Brain microvascular endothelial cell (primary cell): Measurements from ENCODE around the gene MROH9.
"Not testable (repeated sequence)": the region's sequence is repeated elsewhere in the genome, so short reads cannot be mapped to it uniquely, and the experiment has no call there.

Experiments used
- DNase-seq: peaks from one replicate; pipeline ENCODE4 v3.0.0-alpha.2; 2020
- H3K27ac ChIP-seq: fragments of 250-450 bp; sonication (Bioruptor Pico); 2 replicates; pipeline ENCODE4 v1.5.1; 2020; ENCODE audit warnings: mild to moderate bottlenecking, moderate library complexity
- H3K27me3 ChIP-seq: fragments of 250-450 bp; sonication (Bioruptor Pico); replicated peaks from 2 replicates; pipeline ENCODE4 v1.5.1; 2020; ENCODE audit warnings: mild to moderate bottlenecking
- H3K36me3 ChIP-seq: fragments of 250-450 bp; sonication (Bioruptor Pico); replicated peaks from 2 replicates; pipeline ENCODE4 v1.5.1; 2020; ENCODE audit warnings: mild to moderate bottlenecking
- H3K4me3 ChIP-seq: 2 replicates; pipeline ENCODE4 v1.5.1; 2011; ENCODE audit warnings: low read depth, mild to moderate bottlenecking, control low read depth, low read length, moderate library complexity
- in situ Hi-C: cut with HindIII; loops from 2 replicates; pipeline ENCODE4 v1.10.0; 2017; ENCODE audit warnings: low sequenced_read_pairs, low pct_ligation_motif_present
- TF ChIP-seq, protein P1 (sequence below): IDR thresholded peaks from 2 replicates; pipeline ENCODE4 v1.5.1; 2011; ENCODE audit warnings: low read depth, mild to moderate bottlenecking, moderate library complexity, low read length, control low read depth, inconsistent platforms; ENCODE audit errors: missing control alignments

Gene MROH9

DNA sequence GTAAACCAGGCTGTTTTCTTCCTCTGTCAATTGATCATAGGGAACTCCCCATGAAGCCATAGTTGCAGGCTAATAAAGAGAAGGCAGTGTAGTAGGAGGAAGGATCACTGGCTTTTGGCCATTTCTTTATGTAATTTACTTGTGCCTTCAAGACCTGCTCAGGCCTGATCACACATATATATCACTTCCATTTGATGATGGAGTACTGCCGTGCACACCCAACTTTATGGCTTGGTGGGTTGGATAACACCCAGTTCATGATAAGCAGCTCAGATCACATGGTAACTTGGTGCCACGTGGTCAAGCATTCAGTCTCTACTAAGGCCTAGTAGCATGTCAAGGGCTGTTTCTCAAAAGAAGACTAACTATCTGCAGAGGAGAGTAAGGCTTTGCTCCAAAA lies 4.1 kb downstream of the MROH9 start:
- H3K4me3 ChIP-seq, result no peak overlapping the region
- no peak for DNase-seq
- in situ Hi-C loops, result no loop called here
- H3K36me3 ChIP-seq, result no peaks in the 10 kb centered on the region
- H3K27ac ChIP-seq, result no peak overlapping the region
- TF ChIP-seq, protein P1, sequence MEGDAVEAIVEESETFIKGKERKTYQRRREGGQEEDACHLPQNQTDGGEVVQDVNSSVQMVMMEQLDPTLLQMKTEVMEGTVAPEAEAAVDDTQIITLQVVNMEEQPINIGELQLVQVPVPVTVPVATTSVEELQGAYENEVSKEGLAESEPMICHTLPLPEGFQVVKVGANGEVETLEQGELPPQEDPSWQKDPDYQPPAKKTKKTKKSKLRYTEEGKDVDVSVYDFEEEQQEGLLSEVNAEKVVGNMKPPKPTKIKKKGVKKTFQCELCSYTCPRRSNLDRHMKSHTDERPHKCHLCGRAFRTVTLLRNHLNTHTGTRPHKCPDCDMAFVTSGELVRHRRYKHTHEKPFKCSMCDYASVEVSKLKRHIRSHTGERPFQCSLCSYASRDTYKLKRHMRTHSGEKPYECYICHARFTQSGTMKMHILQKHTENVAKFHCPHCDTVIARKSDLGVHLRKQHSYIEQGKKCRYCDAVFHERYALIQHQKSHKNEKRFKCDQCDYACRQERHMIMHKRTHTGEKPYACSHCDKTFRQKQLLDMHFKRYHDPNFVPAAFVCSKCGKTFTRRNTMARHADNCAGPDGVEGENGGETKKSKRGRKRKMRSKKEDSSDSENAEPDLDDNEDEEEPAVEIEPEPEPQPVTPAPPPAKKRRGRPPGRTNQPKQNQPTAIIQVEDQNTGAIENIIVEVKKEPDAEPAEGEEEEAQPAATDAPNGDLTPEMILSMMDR, result no peak
- no peaks in the 10 kb centered on the region for H3K27me3 ChIP-seq

DNA sequence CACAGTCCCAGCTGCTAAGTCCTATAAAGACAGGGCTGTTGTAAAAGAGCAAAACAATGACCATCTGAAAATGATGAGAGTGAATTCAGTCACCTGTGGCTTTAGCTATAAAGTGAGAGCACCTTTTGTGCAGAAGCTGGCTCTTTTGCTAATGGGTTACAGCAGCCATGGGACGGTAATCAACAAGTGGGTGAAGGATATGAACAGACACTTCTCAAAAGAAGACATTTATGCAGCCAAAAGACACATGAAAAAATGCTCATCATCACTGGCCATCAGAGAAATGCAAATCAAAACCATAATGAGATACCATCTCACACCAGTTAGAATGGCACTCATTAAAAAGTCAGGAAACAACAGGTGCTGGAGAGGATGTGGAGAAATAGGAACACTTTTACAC lies 16.4 kb downstream of the MROH9 start:
- in situ Hi-C loops, H3K27me3 ChIP-seq, H3K27ac ChIP-seq, DNase-seq, H3K36me3 ChIP-seq, H3K4me3 ChIP-seq: not testable (repeated sequence)

DNA sequence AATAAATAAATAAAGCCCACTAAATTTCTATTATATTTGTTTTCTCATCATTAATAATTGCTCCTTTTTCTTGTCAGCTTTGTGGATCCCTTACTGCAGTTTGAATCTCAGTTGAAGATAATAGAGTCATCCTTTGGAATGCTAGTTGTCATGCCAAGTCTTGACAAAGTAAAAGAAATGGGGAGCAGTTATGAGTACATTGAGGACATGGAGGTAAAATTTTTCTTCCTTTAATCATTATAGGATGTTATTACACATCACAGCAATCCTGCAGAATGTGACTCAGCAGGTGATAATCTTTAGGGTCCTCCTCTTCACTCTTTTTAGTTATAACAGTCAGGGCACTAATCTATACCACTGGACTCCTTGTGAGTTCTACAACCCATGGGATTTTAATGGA lies 24.1 kb downstream of the MROH9 start:
- Histone ChIP-seq H3K36me3 (no peaks in the 10 kb centered on the region), H3K27ac (no peak overlapping the region), H3K27me3 (no peaks in the 10 kb centered on the region), H3K4me3 (no peak overlapping the region)
- in situ Hi-C loops, result no loop called here
- peak; percentile 20 for DNase-seq
- TF ChIP-seq, protein P1, result no peak

DNA sequence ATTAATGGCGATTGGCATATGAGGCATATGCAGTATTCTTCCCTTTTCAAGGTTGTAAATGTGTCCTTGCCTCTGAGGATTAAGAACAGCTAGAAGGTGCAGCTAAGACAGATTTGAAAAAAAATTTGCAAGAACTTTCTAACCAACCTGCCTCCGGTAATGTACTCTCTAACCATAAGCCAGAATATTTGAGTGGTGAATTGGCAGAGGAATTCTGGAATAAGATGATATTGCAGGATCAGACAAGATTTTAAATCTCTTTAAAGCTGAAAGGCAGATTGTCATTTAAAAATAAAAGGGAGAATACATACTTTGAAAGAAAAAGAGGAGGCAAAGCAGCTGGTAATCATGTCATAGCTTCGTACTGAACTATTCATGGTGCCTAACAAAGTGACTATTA lies 29.2 kb downstream of the MROH9 start:
- DNase-seq, result no peak
- Histone ChIP-seq H3K4me3 (no peak overlapping the region), H3K27ac (no peak overlapping the region), H3K36me3 (no peaks in the 10 kb centered on the region), H3K27me3 (no peaks in the 10 kb centered on the region)
- TF ChIP-seq, protein P1, result no peak
- in situ Hi-C loops, result no loop called here

DNA sequence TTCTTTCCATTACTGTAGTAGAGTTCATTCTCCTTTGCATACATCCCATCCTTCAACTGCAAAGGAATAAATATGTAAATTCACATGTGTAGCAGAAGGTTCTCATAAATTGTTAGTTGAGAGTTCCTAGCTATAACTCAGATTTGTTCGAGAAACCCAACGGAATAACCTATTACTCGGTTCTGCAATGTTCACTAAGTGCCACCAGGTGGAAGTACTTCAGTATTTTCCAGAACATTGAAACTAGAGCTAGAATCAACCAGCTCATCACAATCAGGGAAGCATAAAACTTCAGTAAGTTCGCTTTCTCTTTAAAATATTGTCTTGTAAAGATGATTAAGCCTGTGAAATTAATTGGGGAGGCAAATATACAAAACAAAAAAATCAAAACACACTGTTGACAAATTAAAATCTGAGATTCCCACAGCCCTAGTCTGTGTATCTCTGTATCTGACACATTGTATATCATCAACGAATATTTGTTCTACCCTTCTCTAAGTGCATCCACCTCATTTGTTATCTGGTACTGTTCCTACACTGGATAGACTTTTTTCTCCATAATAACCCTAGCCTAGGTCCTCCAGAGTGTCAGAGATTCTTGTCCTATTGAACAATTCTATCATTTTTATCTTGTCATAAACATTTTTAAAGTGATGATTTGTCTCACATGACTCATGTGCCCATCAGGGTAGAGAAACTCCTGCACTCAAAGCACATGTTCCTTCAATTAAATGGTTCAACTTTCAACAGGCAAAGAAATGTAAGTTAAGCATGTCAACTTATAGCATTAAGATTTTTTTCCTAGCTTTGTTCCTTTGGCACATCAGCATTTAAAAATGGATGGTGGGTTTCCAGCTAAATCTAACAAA lies 31.9 kb downstream of the MROH9 start:
- TF ChIP-seq, protein P1, result peak; percentile 60
- no peaks in the 10 kb centered on the region for H3K36me3 ChIP-seq
- H3K27ac ChIP-seq, result no peak overlapping the region
- DNase-seq, result peak; percentile 44
- in situ Hi-C loops, result no loop called here
- H3K27me3 ChIP-seq, result no peaks in the 10 kb centered on the region
- H3K4me3 ChIP-seq, result no peak overlapping the region

DNA sequence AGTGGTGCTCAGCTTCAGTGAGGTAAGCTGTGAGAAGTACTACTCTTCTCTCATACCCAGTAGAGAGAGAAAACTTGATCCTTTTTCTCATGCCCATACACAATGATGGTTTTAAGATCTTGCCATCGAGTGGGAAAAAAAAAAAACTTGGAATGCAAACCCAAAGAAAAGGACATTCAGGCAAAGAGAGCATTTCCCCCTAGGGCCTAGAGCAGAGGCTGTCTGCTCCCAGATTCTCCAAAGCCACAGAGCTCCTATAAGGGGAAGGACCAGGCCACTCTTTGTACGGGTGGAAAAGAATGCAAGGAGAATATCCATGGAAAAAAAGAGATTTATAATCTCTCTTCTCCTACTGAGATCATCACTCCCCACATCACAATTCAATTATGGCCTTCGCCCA lies 34.9 kb downstream of the MROH9 start:
- in situ Hi-C loops, result no loop called here
- Histone ChIP-seq H3K4me3 (no peak overlapping the region), H3K27ac (no peak overlapping the region), H3K36me3 (no peaks in the 10 kb centered on the region), H3K27me3 (no peaks in the 10 kb centered on the region)
- DNase-seq, result no peak
- TF ChIP-seq, protein P1, result no peak
